ENCODE measurements around the gene OCA2. TPM values are rescaled to one million over a fixed set of nuclear protein-coding genes. Genes with fewer than 3 reads are reported as not detected.

Gene OCA2
- polyA plus RNA-seq, 3 donors from 2014 or later, result 0.50 TPM; not detected in 2

- Mint-ChIP-seq H3K4me1 (no peaks in the 10 kb centered on the region), H3K4me3 (no peak overlapping the region), H3K27ac (no peak overlapping the region), H3K27me3 (ENCODE audit: low read depth in 3 of 3) (no peaks in the 10 kb centered on the region), H3K9me3 (peaks cover 0 to 6% (median 3%) of the 10 kb centered on the region in 6 donors), H3K36me3 (peaks cover 0 to 8% (median 3%) of the 10 kb centered on the region in 3 donors)
- no peak for DNase-seq
Measured at GRCh38 chr15:28001641-28002040, 97.5 kb downstream of the OCA2 start.

- Mint-ChIP-seq H3K27ac (no peak overlapping the region), H3K9me3 (peaks cover 0 to 9% (median 5%) of the 10 kb centered on the region in 6 donors), H3K4me1 (no peaks in the 10 kb centered on the region), H3K36me3 (peaks cover 0 to 4% (median 4%) of the 10 kb centered on the region in 3 donors), H3K4me3 (no peak overlapping the region), H3K27me3 (ENCODE audit: low read depth in 3 of 3) (peaks cover 0 to 1% (median 0%) of the 10 kb centered on the region in 3 donors)
- DNase-seq, result no peak
Measured at GRCh38 chr15:27993996-27994780, 104.9 kb downstream of the OCA2 start.

GRCh38 chr15:27993544-27993943, 105.6 kb downstream of the OCA2 start:
- Mint-ChIP-seq H3K9me3 (peaks cover 0 to 9% (median 5%) of the 10 kb centered on the region in 6 donors), H3K36me3 (peaks cover 0 to 4% (median 4%) of the 10 kb centered on the region in 3 donors)

DNA sequence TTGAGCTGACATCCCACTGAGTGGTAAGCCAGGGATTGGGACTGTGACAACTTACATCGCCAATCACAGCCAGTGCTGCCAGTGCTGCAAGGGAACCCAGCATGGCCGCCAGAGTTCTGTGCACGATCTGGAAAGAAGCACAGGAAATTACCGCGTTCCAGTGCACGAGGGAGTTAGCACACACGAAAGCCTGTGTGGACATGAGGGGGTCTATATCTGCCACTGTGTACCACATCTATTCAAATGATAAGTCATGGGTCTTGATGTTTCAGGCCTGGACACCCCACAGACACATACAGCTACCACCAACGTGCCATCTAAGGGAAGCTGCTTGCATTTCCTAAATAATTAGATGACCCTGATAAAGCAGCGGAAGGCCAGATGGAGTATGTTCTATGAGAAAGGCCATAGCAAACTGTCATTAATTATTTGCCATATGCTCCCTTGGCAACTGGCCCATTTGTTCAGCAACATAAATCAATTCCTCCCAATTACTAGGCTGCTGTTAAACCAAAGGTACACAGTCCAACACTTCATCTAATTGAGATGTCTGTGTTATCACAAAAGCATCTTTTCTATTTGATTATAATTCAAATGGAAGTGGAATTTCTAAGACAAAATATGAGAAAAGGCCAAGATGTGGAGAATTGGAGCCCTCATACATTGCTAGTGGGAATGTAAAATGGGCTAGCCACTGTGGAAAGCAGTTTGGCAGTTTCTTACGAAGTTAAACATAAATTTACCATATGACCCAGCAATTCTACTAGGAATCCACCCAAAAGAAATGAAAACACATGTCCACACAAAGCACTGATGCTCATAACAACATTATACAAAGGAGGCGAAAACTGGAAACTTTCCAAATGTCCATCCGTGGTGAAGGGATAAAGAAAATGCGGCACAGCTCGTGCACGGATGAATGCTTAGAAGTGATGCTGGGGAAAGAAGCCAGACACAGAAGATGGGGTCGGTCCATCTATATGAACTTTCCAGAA, 108.3 kb downstream of the OCA2 start:
- peaks cover 0 to 4% (median 2%) of the 10 kb centered on the region in 3 donors for H3K27me3 Mint-ChIP-seq (ENCODE audit: low read depth in 3 of 3)
- H3K4me3 Mint-ChIP-seq, result no peak overlapping the region
- DNase-seq, result no peak
- H3K4me1 Mint-ChIP-seq, result no peaks in the 10 kb centered on the region
- H3K36me3 Mint-ChIP-seq, result no peaks in the 10 kb centered on the region
- peaks cover 0 to 6% (median 0%) of the 10 kb centered on the region in 6 donors for H3K9me3 Mint-ChIP-seq
- no peak overlapping the region for H3K27ac Mint-ChIP-seq

More at GRCh38 chr15:27993544-27993943, 105.6 kb downstream of the OCA2 start:
- no peak for DNase-seq
- H3K4me1 Mint-ChIP-seq, result no peaks in the 10 kb centered on the region
- no peak overlapping the region for H3K27ac Mint-ChIP-seq
- H3K27me3 Mint-ChIP-seq (ENCODE audit: low read depth in 3 of 3), result peaks cover 0 to 3% (median 0%) of the 10 kb centered on the region in 3 donors
- no peak overlapping the region for H3K4me3 Mint-ChIP-seq

DNA sequence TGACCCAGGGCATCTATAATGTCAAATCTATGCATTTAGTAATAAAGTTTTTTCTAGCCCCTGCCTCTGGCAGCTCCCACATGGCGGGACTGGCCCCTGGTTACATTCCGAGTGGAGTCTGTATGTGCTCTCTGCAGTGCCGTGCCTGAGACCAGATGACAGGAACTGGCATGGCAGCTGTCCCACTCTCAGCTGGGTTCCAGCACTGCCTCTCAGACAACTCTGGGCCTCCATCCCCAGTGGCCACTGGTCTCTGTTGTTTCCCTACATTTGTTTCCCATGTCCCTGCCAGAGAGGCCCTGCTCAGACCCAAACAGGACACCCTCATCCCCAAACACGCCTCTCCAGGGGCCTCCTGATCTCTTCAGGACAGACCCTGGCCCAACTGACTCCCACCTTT, 109.3 kb downstream of the OCA2 start:
- H3K27me3 Mint-ChIP-seq (ENCODE audit: low read depth in 3 of 3), result peaks cover 2 to 4% (median 2%) of the 10 kb centered on the region in 3 donors
- DNase-seq, result no peak
- no peaks in the 10 kb centered on the region for H3K4me1 Mint-ChIP-seq
- H3K9me3 Mint-ChIP-seq, result peaks cover 0 to 6% (median 0%) of the 10 kb centered on the region in 6 donors
- no peak overlapping the region for H3K4me3 Mint-ChIP-seq
- no peaks in the 10 kb centered on the region for H3K36me3 Mint-ChIP-seq
- no peak overlapping the region for H3K27ac Mint-ChIP-seq

- H3K36me3 Mint-ChIP-seq, result no peaks in the 10 kb centered on the region
- H3K27me3 Mint-ChIP-seq (ENCODE audit: low read depth in 3 of 3), result peaks cover 2 to 4% (median 3%) of the 10 kb centered on the region in 3 donors
- H3K4me3 Mint-ChIP-seq, result no peak overlapping the region
- peaks cover 0 to 6% (median 0%) of the 10 kb centered on the region in 6 donors for H3K9me3 Mint-ChIP-seq
- DNase-seq, result no peak
- no peaks in the 10 kb centered on the region for H3K4me1 Mint-ChIP-seq
- no peak overlapping the region for H3K27ac Mint-ChIP-seq
Measured at GRCh38 chr15:27989427-27989826, 109.7 kb downstream of the OCA2 start.

DNA sequence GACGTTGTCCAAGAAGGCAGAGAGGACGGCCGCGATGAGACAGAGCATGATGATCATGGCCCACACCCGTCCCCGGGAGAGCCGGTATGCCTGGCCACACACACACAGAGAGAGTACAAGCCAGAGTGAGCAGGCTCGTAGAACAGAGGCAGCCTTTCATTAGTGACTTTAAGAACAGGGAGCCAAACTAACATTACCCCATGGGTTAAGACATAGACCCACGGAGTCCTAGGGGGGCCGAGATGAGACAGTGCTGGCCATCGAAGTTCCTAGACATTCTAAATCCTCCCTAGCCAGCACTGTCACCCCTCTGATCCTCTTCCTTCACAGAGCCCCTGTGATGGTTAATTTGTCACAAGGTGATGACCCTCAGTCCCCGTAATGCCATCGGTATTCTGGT, 114.0 kb downstream of the OCA2 start:
- DNase-seq, result no peak
- peaks cover 0 to 2% (median 0%) of the 10 kb centered on the region in 6 donors for H3K9me3 Mint-ChIP-seq
- H3K4me3 Mint-ChIP-seq, result no peak overlapping the region
- H3K27me3 Mint-ChIP-seq (ENCODE audit: low read depth in 3 of 3), result peaks cover 3 to 6% (median 5%) of the 10 kb centered on the region in 3 donors
- H3K27ac Mint-ChIP-seq, result no peak overlapping the region
- no peaks in the 10 kb centered on the region for H3K4me1 Mint-ChIP-seq
- no peaks in the 10 kb centered on the region for H3K36me3 Mint-ChIP-seq

DNA sequence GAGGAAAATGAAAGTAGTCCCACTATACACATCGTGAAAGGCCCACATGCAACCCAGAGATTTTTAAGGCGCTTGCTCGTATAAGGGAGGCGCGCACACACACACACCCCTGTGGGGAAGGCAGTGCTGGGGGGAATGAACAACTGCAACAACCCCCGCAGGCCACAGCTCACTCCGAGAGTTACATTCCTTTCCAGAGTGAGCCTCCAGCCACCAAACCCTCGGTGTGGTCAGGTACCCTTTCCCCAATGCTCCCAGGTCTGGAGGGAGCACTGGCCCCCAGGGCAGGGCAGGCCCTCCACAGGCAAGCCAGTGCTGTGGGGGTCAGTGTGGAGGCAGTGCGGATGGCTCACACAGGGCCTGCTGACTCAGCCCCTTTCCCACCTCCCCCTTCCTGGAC, 115.6 kb downstream of the OCA2 start:
- Mint-ChIP-seq H3K4me3 (no peak overlapping the region), H3K9me3 (peaks cover 0 to 4% (median 0%) of the 10 kb centered on the region in 6 donors), H3K36me3 (no peaks in the 10 kb centered on the region), H3K4me1 (no peaks in the 10 kb centered on the region), H3K27me3 (ENCODE audit: low read depth in 3 of 3) (peaks cover 3 to 6% (median 3%) of the 10 kb centered on the region in 3 donors), H3K27ac (no peak overlapping the region)
- no peak for DNase-seq

DNA sequence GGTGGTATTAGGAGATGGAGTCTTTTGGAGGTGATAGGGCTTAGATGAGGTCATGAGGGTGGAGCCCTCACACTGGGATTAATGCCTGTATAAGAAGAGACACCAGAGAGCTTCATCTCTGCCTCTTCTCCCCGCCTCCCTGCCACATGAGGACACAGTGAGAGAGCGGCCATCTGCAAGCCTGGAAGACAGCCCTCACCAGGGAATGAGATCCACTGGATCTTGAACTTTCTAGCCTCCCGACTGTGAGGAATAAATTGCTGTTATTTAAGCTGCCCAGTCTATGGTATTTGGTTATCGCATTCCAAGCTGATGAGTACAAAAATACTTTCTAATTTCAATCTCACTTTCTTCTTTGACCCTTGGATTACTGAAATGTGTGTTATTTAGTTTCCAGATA, 121.4 kb downstream of the OCA2 start:
- H3K27ac Mint-ChIP-seq, result no peak overlapping the region
- H3K27me3 Mint-ChIP-seq (ENCODE audit: low read depth in 3 of 3), result peaks cover 0 to 4% (median 4%) of the 10 kb centered on the region in 3 donors
- no peak for DNase-seq
- H3K4me3 Mint-ChIP-seq, result no peak overlapping the region
- H3K9me3 Mint-ChIP-seq, result peaks cover 0 to 4% (median 0%) of the 10 kb centered on the region in 6 donors
- no peaks in the 10 kb centered on the region for H3K36me3 Mint-ChIP-seq
- H3K4me1 Mint-ChIP-seq, result no peaks in the 10 kb centered on the region

DNA sequence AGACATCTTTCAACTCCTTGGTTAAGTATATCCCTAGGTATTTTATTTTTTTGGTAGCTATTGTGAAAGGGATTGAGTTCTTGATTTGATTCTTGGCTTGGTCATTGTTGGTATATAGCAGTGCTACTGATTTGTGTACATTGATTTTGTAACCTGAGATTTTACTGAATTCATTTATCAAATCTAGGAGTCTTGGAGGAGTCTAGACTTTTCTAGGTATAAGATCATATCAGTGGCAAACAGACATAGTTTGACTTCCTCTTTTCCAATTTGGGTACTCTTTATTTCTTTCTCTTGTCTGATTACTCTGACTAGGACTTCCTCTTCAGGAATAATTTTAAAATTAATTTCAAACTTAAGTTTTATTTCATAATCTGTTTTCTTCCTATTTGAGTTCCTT, 125.2 kb downstream of the OCA2 start:
- no peak overlapping the region for H3K27ac Mint-ChIP-seq
- H3K4me1 Mint-ChIP-seq, result no peaks in the 10 kb centered on the region
- peaks cover 0 to 4% (median 0%) of the 10 kb centered on the region in 6 donors for H3K9me3 Mint-ChIP-seq
- no peak for DNase-seq
- H3K4me3 Mint-ChIP-seq, result no peak overlapping the region
- H3K36me3 Mint-ChIP-seq, result no peaks in the 10 kb centered on the region
- peaks cover 0 to 2% (median 1%) of the 10 kb centered on the region in 3 donors for H3K27me3 Mint-ChIP-seq (ENCODE audit: low read depth in 3 of 3)

DNA sequence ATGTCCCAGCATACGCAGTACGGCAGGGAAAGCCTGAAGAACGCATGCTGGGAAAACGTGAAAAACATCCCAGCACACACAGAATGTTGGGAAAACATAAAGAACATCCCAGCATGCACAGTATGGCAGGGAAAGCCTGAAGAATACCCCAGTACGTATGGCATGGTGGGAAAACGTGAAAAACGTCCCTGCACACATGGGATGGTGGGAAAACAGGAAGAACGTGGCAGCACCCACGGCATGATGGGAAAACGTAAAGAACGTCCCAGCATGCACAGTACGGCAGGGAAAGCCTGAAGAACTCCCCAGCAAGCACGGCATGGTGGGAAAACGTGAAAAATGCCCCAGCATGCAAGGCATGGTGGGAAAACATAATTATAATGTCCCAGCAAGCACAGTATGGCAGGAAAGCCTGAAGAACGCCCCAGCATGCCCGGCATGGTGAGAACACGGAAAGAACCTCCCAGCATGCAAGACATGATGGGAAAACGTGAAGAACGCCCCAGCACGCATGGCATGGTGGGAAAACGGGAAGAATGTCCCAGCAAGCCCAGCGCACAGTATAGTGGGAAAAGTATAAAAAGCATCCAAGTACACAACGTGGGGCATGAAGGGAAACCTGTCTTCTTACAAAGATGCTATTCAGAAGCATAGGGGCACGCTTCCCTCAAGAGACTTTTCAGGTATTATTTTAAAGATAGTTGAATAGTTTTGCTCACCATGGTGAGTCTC, 128.3 kb downstream of the OCA2 start:
- no peaks in the 10 kb centered on the region for H3K36me3 Mint-ChIP-seq
- H3K27me3 Mint-ChIP-seq (ENCODE audit: low read depth in 3 of 3), result peaks cover 0 to 2% (median 1%) of the 10 kb centered on the region in 3 donors
- peaks cover 0 to 4% (median 0%) of the 10 kb centered on the region in 6 donors for H3K9me3 Mint-ChIP-seq
- DNase-seq, result no peak
- H3K4me1 Mint-ChIP-seq, result no peaks in the 10 kb centered on the region
- no peak overlapping the region for H3K4me3 Mint-ChIP-seq
- no peak overlapping the region for H3K27ac Mint-ChIP-seq

- peaks cover 0 to 4% (median 0%) of the 10 kb centered on the region in 6 donors for H3K9me3 Mint-ChIP-seq
- H3K4me3 Mint-ChIP-seq, result no peak overlapping the region
- H3K27ac Mint-ChIP-seq, result no peak overlapping the region
- no peaks in the 10 kb centered on the region for H3K36me3 Mint-ChIP-seq
- H3K27me3 Mint-ChIP-seq (ENCODE audit: low read depth in 3 of 3), result peaks cover 0 to 1% (median 0%) of the 10 kb centered on the region in 3 donors
- no peaks in the 10 kb centered on the region for H3K4me1 Mint-ChIP-seq
- DNase-seq, result no peak
Measured at GRCh38 chr15:27967541-27967940, 131.6 kb downstream of the OCA2 start.

- DNase-seq, result no peak
- peaks cover 0 to 4% (median 0%) of the 10 kb centered on the region in 6 donors for H3K9me3 Mint-ChIP-seq
- H3K4me1 Mint-ChIP-seq, result no peaks in the 10 kb centered on the region
- no peak overlapping the region for H3K4me3 Mint-ChIP-seq
- H3K27me3 Mint-ChIP-seq (ENCODE audit: low read depth in 3 of 3), result peaks cover 0 to 1% (median 0%) of the 10 kb centered on the region in 3 donors
- H3K36me3 Mint-ChIP-seq, result no peaks in the 10 kb centered on the region
- no peak overlapping the region for H3K27ac Mint-ChIP-seq
Measured at GRCh38 chr15:27965546-27965945, 133.6 kb downstream of the OCA2 start.
